Activated naive CD4-positive, alpha-beta T cell treated with anti-CD3 and anti-CD28 coated beads, Interleukin-2, amount 10 ng/mL, durations not matched to agents 7 days and 5 days (primary cell): Measurements from ENCODE around the gene HSBP1.

ENCODE experiments used
- CTCF ChIA-PET: fragments of 350-600 bp; sonication (Branson Sonifier 250); formaldehyde crosslinking; loops from one replicate; lab custom pipeline; 2021; ENCODE audit warnings: antibody characterized with exemption; lab: Charles Lee
- DNase-seq: peaks from one replicate; pipeline ENCODE4 v3.0.0-alpha.2; 2020
- H3K27ac Mint-ChIP-seq: one replicate; pipeline ENCODE4 v1.8.0; 2021; ENCODE audit warnings: mild to moderate bottlenecking, moderate library complexity, mixed read lengths
- H3K27me3 Mint-ChIP-seq: one replicate; pipeline ENCODE4 v1.8.0; 2021; ENCODE audit warnings: mild to moderate bottlenecking, mixed read lengths
- H3K36me3 Mint-ChIP-seq: one replicate; pipeline ENCODE4 v1.8.0; 2021; ENCODE audit warnings: mixed read lengths
- H3K4me1 Mint-ChIP-seq: one replicate; pipeline ENCODE4 v1.8.0; 2021; ENCODE audit warnings: mixed read lengths
- H3K4me3 Mint-ChIP-seq: one replicate; pipeline ENCODE4 v1.8.0; 2021; ENCODE audit warnings: mild to moderate bottlenecking, moderate library complexity, mixed read lengths
- H3K9me3 Mint-ChIP-seq: one replicate; pipeline ENCODE4 v1.8.0; 2021; ENCODE audit warnings: mixed read lengths

Gene HSBP1

DNA sequence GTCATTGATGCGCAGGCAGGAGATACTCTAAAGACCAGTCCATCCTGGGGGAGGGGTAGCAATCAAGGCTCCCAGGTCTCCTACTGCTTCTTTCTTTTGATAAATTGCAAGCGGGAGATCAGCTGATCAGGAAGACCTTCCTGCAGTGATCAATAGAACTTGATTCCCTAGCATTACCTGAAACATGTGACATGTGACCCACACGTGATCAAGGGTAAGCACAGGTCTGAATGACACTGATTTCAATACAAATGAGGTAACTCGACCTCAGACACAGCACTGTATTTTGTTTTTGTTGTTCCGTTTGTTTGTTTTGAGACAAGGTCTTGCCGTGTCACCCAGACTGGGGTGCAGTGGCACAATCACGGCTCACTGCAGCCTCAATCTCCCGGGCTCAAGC is 51.5 kb downstream of the HSBP1 start:
- no peaks in the 10 kb centered on the region for H3K27me3 Mint-ChIP-seq
- no peak overlapping the region for H3K27ac Mint-ChIP-seq

DNA sequence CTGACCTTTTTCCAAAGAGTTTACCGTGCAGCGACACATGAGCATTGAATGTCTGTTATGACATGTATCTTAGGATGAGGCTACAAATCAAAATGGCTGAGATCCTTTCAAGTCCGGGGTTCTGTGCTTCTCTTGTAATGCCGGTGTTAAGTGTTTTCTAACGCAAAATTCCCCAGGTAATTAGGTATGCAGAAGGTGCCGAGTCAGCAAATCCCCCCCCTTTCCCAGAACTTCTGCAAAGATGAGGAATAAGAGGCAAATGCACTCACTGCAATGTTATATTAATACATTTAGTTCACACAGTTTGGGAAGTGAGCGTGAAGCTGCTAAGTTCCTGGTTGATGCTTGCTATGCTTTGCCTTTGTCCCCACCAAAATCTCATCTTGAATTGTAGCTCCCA is 54.9 kb downstream of the HSBP1 start:
- no peaks in the 10 kb centered on the region for H3K36me3 Mint-ChIP-seq
- H3K4me3 Mint-ChIP-seq, result no peak overlapping the region
- no peaks in the 10 kb centered on the region for H3K9me3 Mint-ChIP-seq
- CTCF ChIA-PET, result no interaction called here
- H3K27me3 Mint-ChIP-seq, result no peaks in the 10 kb centered on the region
- no peak for DNase-seq
- no peaks in the 10 kb centered on the region for H3K4me1 Mint-ChIP-seq
- H3K27ac Mint-ChIP-seq, result no peak overlapping the region

More for the DNA sequence above, 51.5 kb downstream of the HSBP1 start:
- Mint-ChIP-seq H3K4me3 (no peak overlapping the region), H3K4me1 (no peaks in the 10 kb centered on the region), H3K9me3 (no peaks in the 10 kb centered on the region), H3K36me3 (no peaks in the 10 kb centered on the region)
- CTCF ChIA-PET, result no interaction called here
- DNase-seq, result no peak

GRCh38 chr16:83863682-83864081 is 55.9 kb downstream of the HSBP1 start:
- H3K27me3 Mint-ChIP-seq, result no peaks in the 10 kb centered on the region
- DNase-seq, result no peak
- H3K9me3 Mint-ChIP-seq, result no peaks in the 10 kb centered on the region
- H3K4me3 Mint-ChIP-seq, result no peak overlapping the region
- no peak overlapping the region for H3K27ac Mint-ChIP-seq
- CTCF ChIA-PET, result no interaction called here
- no peaks in the 10 kb centered on the region for H3K36me3 Mint-ChIP-seq
- H3K4me1 Mint-ChIP-seq, result no peaks in the 10 kb centered on the region
